GM12891 (cell line): ENCODE results near the gene MAP7D1.

Source experiments
- POLR2A ChIP-seq: IDR thresholded peaks from 2 replicates; pipeline ENCODE4 v1.6.1; 2011; ENCODE audit warnings: low read depth, low read length, control low read depth
- POLR2AphosphoS5 ChIP-seq: IDR thresholded peaks from 2 replicates; pipeline ENCODE4 v1.6.1; 2011; ENCODE audit warnings: low read depth, low read length, control low read depth

DNA sequence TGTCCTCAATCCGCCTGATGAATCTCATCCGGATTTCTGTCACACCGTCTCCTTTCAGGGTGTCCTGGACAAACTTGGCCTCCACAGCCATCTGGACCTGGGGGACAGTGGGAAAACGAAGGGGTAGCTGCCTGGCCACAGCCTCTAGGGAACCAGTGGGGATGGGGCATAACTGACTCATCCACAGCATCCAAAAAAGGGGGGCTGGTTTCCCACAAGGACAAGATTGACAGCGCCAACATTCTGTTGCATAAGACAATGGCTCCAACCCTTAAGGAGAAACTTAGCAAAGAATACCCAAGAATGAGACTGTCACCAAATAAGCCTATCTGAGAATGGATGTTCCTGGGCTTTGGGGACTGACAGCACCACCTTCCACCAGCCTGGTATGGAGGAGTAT lies 18.7 kb upstream of the MAP7D1 start:
- TF ChIP-seq POLR2AphosphoS5 = no peak
- TF ChIP-seq POLR2A = no peak
